Epithelial cell of proximal tubule (primary cell): Measurements from ENCODE around the gene CCDC85C. TPM values are rescaled to one million over a fixed set of nuclear protein-coding genes. Genes with fewer than 3 reads are reported as not detected.

Experiments used
- DNase-seq: peaks from one replicate; pipeline ENCODE4 v3.0.0-alpha.2; 2011; ENCODE audit warnings: low read depth
- H3K4me3 ChIP-seq: 2 replicates; pipeline ENCODE4 v1.5.1; 2011; ENCODE audit warnings: low read depth, mild to moderate bottlenecking, low read length
- CTCF ChIP-seq: conservative IDR thresholded peaks from 2 replicates; pipeline ENCODE4 v1.5.1; 2012; ENCODE audit warnings: low read depth, mild to moderate bottlenecking, low read length
- total RNA-seq: library from RNA; depleted of rRNA; stranded (reverse); fragments of >200 nt; gene quantifications from 2 replicates; pipeline ENCODE4 v1.2.3, GENCODE V29; 2015

The CCDC85C gene
- total RNA-seq, 1 donor from 2014 or later = 29.6 TPM

DNA sequence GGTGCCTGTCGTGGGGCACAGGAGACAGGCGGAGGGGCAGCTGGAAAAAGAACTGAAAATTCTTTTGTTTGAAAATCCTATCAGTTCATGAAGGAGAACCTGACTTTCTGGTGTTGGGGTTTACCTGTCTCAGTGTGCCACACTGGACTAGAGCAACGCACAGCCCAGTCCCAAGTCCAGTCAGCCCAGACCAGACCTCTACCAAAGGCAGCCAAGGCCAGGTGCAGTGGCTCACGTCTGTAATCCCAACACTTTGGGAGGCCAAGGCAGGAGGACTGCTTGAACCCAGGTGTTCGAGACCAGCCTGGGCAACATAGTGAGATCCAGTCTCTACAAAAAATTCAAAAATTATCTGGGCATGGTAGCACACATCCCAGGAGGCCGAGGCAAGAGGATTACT lies 4.6 kb downstream of the CCDC85C start:
- TF ChIP-seq CTCF = no peak
- H3K4me3 ChIP-seq = no peak overlapping the region
- DNase-seq = no peak

- no peak overlapping the region for H3K4me3 ChIP-seq
- no peak for TF ChIP-seq CTCF
- no peak for DNase-seq
Observed at GRCh38 chr14:99598774-99599173, 5.2 kb downstream of the CCDC85C start.

GRCh38 chr14:99597911-99598600 lies 6.0 kb downstream of the CCDC85C start:
- H3K4me3 ChIP-seq = no peak overlapping the region
- DNase-seq = no peak
- TF ChIP-seq CTCF = no peak

- DNase-seq = no peak
- H3K4me3 ChIP-seq = no peak overlapping the region
- no peak for TF ChIP-seq CTCF
Observed at GRCh38 chr14:99596772-99597171, 7.2 kb downstream of the CCDC85C start.

- DNase-seq = no peak
- no peak for TF ChIP-seq CTCF
- H3K4me3 ChIP-seq = no peak overlapping the region
Observed at GRCh38 chr14:99596071-99596627, 7.9 kb downstream of the CCDC85C start.

DNA sequence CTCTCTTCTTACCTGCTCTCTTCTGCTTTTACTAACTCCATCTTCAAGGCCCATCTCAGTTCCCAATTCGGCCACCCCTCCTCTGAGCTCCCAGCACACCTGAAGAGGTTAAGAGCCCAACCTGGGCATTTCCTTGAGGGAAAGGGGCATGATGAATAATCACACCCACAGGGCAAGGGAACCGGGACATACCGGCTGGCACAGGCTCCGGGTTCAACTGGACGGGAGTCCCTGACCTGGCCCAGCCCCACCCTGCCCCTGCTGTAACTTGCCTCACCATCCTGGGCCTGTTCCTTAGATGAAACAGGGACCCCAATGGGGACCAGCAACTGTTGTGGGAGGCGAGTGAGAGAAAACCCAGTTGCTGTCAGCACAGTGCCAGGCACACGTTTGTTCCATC lies 8.5 kb downstream of the CCDC85C start:
- DNase-seq = no peak
- no peak overlapping the region for H3K4me3 ChIP-seq
- TF ChIP-seq CTCF = no peak

DNA sequence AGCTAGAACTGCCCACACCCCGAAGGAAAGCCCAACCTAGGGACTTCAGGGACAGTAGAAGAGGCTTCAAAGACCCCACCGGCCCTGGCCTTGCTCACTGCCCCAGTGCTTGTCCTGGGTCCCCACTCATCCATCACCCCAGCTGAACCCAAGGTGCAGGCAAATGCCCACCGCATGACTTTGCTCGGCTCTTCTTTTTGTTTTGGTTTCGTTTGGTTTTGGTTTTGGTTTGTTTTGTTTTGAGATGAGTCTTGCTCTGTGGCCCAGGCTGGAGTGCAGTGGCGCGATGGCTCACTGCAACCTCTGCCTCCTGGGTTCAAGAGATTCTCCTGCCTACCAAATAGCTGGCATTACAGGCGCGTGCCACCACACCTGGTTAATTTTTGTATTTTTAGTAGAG lies 9.0 kb downstream of the CCDC85C start:
- no peak overlapping the region for H3K4me3 ChIP-seq
- no peak for TF ChIP-seq CTCF
- DNase-seq = no peak
